GM12865 (cell line): ENCODE results near the gene ARMC6.
A peak's percentile ranks its signal among the peaks of the same experiment; 100 is the strongest.

ENCODE experiments used
- DNase-seq: peaks from one replicate; pipeline ENCODE4 v3.0.0; 2010; ENCODE audit warnings: low read depth
- H3K4me3 ChIP-seq: 2 replicates; pipeline ENCODE4 v1.5.1; 2011; ENCODE audit warnings: mild to moderate bottlenecking, low read depth, low read length, control low read depth
- TF ChIP-seq, protein P1 (sequence below): IDR thresholded peaks from 2 replicates; pipeline ENCODE4 v1.5.1; 2011; ENCODE audit warnings: low read length, control low read depth, low read depth, inconsistent platforms; ENCODE audit not compliant: insufficient read depth; ENCODE audit errors: missing control alignments

Gene ARMC6

DNA sequence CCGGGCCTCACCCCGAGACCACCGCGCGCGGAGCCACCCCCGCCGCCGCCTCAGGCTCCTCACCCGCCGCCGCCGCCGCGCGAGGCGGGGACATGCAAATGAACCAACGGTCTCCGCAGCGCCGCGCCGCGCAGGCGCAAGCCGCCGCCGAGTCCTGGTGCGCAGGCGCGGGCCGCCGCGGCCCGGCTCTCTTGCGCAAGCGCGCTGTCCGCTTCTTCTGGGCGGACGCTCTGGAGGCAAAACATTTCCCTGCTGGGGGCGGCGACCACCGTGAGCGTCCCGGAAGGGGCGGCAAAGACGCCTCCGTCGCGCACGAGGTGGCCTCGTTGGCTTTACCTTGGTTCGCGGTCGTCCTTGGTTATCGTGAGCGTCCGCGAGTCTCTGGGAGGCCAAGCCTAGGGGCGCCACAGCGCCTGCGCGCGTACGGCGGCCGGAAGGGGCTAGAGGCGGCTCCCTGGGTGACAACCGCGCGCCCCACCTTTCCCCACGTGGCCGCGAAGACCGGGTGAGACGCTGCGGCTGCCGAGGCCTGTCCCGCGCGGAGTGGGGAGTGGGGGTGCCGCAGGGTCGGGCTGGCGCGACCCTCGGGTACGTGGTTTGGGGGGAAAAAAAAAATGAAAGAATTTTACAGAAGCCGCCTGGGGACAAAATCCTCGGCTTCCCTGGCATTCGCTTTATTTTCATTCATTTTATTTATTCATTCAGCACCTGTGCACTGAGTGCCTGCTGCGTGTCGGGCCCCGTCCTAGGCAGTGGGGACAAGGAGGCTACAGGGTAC, at the start of gene ARMC6, which contains the start of gene SUGP2:
Gene ARMC6 (plus strand): TSS at position 178 of the 778 bp plus-strand sequence. CDS start 607 bp downstream, outside the sequence.
Gene SUGP2 (minus strand): TSS at position 92 of the 778 bp plus-strand sequence. CDS start 2,446 bp downstream, outside the sequence.
- DNase-seq, result peak; percentile 95
- peak within 1 kb of the TSS; percentile 100 for H3K4me3 ChIP-seq
- TF ChIP-seq, protein P1, sequence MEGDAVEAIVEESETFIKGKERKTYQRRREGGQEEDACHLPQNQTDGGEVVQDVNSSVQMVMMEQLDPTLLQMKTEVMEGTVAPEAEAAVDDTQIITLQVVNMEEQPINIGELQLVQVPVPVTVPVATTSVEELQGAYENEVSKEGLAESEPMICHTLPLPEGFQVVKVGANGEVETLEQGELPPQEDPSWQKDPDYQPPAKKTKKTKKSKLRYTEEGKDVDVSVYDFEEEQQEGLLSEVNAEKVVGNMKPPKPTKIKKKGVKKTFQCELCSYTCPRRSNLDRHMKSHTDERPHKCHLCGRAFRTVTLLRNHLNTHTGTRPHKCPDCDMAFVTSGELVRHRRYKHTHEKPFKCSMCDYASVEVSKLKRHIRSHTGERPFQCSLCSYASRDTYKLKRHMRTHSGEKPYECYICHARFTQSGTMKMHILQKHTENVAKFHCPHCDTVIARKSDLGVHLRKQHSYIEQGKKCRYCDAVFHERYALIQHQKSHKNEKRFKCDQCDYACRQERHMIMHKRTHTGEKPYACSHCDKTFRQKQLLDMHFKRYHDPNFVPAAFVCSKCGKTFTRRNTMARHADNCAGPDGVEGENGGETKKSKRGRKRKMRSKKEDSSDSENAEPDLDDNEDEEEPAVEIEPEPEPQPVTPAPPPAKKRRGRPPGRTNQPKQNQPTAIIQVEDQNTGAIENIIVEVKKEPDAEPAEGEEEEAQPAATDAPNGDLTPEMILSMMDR, result no peak

DNA sequence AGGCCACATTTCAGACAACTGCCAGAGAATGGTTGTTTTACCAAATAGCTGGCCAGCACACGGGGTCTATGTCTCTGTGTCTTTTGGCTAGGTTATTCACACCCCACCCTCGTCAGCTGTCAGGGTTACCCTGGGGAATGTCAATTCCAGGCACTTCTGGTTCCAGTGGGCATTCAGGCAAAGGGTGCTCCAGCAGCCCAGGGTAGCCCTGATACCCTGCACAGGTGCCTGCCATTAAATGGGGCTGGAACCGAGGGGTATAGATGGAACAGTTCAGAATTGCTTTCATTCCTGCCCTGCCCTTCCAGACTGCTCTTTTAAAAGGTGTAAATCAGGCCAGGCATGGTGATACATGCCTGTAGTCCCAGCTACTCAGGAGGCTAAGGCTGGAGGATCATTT, 49.2 kb upstream of the ARMC6 start:
- DNase-seq, result no peak
- TF ChIP-seq, protein P1, result no peak
- H3K4me3 ChIP-seq, result no peak overlapping the region

DNA sequence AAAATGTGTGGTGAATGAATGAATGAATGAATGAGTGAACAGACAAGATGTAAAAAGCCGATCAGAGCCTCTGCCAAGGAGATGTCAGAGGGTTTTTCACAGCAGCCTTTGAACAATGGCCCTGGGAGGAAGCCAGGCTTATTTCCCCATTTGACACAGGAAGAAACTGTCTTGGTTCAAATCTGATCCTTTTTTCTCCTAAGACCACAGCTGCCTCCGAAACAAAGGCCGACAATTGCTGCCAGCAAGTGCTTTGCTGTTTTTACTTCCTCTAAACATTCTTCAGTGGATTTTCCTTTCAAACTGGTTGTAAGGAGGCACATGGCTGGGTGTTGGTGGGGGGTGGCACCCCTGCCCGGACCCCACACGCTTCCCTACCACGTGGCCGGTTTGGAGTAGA, 48.1 kb upstream of the ARMC6 start:
- TF ChIP-seq, protein P1, result no peak
- H3K4me3 ChIP-seq, result no peak overlapping the region
- DNase-seq, result no peak

DNA sequence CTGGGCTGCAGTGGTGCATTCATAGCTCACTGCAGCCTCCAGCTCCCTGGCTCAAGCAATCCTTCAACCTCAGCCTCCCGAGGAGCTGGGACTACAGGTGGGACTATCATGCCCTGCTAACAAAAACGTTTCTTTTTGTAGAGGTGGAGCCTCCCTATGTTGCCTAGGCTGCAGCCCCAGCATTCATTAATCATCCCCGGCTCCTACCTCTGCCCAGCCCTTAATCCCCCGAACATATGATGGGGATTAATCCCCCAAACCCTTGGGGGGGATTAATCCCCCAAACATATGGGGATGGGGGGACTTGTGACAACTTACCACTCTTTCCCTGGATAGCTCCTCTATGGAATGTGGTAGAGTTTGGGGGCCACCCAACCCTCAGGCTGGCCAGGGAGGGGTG, 45.9 kb upstream of the ARMC6 start:
- TF ChIP-seq, protein P1, result no peak
- DNase-seq, result no peak
- no peak overlapping the region for H3K4me3 ChIP-seq

DNA sequence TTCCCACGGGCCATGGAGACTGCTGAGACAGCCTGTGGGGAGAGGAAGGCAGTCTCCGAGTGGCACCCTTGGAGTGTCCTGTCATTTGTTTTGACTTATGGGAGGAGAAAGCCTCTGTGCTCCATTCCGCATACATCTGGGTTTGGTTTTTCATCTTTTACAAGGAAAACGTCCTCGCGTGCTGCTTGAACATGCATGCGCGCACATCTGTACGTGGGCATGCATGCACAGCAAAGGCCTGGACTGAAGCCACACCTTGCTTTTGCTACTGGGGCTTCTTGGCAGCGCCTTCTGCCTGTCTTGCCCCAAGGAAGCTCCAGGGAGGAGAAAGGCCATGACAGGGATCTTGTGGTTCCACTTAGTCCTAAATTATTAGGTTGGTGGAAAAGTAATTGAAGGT, 44.1 kb upstream of the ARMC6 start:
- TF ChIP-seq, protein P1, result no peak
- H3K4me3 ChIP-seq, result no peak overlapping the region
- DNase-seq, result no peak

DNA sequence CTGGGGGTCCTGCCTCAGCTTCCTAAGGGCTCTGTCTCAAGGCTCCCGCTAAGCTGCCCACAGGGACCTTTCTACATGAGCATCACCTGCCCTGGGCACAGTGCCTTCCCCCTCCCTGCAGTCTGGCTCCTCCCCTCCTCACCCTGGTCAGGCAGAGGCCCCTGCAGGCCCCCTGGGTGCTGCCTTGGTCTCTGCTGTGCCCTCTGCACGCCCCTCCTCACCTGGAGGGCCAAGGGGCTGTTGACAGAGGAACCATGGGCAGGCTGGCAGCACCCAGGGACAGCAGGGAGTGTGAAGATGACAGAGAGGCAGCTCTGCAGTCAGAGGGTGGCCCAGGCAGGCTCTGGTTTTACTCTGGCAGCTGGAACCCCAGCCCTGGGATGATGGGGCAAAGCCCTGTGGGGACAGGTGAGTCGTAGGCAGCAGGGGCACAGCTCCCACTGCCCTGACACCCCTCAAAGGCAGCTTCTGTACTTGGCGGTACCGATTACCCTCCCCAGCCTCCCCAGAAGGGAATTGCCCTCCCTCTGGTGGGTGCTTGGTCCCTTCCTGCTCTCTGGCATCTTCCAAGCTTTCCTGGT, 43.2 kb upstream of the ARMC6 start:
- no peak for DNase-seq
- TF ChIP-seq, protein P1, result no peak
- H3K4me3 ChIP-seq, result no peak overlapping the region

DNA sequence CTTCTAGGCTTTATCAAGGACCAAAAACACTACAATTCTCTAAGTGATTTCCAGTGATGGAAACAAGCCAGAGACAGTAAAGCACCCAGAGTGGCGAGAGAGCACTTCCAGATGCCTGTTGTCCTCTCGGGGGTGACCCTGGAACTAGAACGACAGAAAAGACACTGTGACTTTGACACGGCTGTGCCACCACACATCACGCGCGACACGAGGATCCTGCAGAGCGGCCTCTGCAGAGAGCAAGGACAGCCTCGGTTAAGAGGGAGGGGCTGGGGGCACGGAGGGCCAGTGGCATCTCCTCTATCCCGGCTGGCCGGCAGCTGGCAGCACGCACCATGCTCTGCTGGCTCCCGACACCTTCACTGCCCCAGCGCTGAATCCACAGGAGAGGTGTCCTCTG, 42.4 kb upstream of the ARMC6 start:
- H3K4me3 ChIP-seq, result no peak overlapping the region
- TF ChIP-seq, protein P1, result no peak
- DNase-seq, result no peak
